GM18508 (cell line): ENCODE measurements around the gene PLEKHM3.
"Not testable (repeated sequence)": the region's sequence is repeated elsewhere in the genome, so short reads cannot be mapped to it uniquely, and the experiment has no call there.

ENCODE experiments used
- ATAC-seq: cut with Tn5 transposase; IDR thresholded peaks from one replicate; pipeline ENCODE4 v1.9.1; 2021; ENCODE audit warnings: moderate number of reproducible peaks; ENCODE audit not compliant: insufficient read depth, unreplicated experiment

The PLEKHM3 gene

GRCh38 chr2:207929923-207930322 lies 95.4 kb downstream of the PLEKHM3 start:
- ATAC-seq, result no peak

GRCh38 chr2:207928079-207928478 lies 97.2 kb downstream of the PLEKHM3 start:
- no peak for ATAC-seq

DNA sequence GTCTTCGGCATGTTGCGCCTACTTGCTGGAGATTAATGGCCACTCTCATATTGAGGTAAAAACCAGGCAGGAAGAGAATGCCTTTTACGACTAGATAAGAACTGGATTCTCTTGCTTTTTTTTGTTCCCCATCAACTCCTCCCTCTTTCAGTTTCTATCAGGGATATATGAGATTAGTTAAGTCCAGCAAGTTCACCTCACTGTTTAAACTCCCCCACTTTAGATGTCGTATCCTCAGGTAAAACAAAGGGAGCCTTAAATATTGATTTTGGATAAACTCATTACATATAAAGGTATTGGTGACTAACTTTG lies 98.4 kb downstream of the PLEKHM3 start:
- no peak for ATAC-seq

- ATAC-seq, result no peak
These were observed 99.0 kb downstream of the PLEKHM3 start for GRCh38 chr2:207926133-207926988.

DNA sequence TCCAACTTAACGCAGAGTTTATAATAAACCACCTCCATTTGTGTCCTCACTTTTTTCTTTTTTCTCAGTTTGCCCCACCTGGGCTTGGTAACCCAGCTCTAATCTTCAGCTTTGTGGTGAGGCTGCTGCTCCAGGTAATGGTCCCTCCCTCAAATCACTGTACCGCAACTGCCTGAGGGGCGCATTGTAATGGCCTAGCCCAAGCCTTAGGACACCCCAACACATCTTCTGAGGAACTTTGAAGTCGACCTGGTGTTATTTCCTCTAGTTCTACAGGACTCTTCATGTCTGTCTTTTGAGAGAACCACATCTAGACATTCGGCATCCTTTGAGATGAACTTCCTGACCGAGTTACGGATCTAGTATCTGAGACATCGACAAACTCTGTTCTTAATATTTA lies 99.7 kb downstream of the PLEKHM3 start:
- ATAC-seq, result no peak

GRCh38 chr2:207921606-207922005 lies 103.7 kb downstream of the PLEKHM3 start:
- no peak for ATAC-seq

GRCh38 chr2:207920721-207921120 lies 104.6 kb downstream of the PLEKHM3 start:
- no peak for ATAC-seq

- no peak for ATAC-seq
These were observed 105.0 kb downstream of the PLEKHM3 start for GRCh38 chr2:207920321-207920720.

- no peak for ATAC-seq
These were observed 106.0 kb downstream of the PLEKHM3 start for GRCh38 chr2:207919164-207919919.

DNA sequence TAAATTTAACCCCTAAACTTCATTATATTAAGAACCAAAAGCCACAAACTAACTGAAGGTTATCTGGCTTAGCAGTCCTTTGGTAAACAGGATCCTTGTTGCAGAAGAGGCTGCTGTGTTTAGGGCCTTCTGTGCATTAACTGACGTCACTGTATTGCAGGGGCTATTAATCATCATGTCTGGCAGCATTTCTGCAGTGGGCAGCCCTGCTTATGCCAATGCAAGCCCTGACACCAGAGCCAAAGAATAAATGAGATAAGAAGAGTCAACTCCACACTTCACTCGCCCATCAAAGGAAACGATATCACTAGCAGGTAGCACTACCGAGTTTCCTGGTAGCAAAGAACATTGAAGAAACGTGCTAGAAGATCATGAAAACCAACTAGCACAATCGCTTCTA lies 110.6 kb downstream of the PLEKHM3 start:
- no peak for ATAC-seq

DNA sequence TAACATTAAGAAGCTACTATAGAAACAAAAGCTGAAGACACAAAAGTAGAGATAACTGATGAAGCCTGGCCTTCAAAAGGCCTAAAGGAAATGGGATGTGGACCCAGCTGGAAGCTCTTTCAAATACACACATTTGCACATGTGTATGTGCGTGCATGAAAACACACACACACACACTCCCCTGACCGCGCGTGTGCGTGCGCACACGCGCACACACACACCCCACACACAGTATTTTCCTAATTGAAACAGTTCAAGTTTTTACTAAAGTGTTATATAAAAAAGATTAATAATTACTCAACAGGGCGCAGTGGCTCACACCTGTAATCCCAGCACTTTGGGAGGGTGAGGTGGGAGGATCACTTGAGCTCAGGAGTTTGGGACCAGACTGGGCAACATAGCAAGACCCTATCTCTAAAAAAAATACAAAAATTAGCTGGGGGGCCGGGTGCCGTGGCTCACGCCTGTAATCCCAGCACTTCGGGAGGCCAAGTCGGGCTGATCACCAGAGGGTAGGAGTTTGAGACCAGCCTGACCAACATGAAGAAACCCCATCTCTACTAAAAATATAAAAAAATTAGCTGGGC lies 111.5 kb downstream of the PLEKHM3 start:
- no peak for ATAC-seq

GRCh38 chr2:207911856-207912255 lies 113.5 kb downstream of the PLEKHM3 start:
- ATAC-seq, result no peak

DNA sequence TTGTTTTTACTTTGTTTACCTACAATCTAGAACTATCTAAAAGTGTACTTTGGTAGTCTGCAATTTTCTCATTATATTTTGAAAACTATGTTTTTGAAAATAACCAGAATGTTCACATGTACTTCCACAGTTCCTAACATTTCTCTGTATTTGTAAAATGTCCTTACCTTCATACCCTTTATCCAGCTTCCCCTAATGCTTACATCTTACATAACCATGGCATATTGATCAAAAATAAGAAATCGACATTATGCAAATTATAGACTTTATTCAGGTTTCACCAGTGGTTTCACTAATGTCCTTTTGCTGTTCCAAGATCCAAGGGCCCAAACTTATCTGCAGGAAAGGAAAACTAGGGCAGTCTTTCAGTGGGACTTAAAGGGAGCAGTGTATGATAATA lies 114.1 kb downstream of the PLEKHM3 start:
- no peak for ATAC-seq

DNA sequence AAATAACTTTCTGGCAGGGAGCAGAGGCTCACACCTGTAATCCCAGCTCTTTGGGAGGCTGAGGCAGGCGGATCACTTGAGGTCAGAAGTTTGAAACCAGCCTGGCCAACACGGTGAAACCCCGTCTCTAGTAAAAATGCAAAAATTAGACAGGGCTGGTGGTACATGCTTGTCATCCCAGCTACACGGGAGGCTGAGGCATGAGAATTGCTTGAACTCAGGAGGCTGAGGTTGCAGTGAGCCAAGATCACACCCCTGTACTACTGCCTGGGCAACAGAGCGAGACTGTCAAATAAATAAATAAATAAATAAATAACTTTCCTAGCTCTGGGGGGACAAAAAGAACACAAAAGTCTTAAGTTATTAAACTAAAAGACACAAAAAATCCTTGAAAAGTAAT lies 118.8 kb downstream of the PLEKHM3 start:
- not testable (repeated sequence) for ATAC-seq

DNA sequence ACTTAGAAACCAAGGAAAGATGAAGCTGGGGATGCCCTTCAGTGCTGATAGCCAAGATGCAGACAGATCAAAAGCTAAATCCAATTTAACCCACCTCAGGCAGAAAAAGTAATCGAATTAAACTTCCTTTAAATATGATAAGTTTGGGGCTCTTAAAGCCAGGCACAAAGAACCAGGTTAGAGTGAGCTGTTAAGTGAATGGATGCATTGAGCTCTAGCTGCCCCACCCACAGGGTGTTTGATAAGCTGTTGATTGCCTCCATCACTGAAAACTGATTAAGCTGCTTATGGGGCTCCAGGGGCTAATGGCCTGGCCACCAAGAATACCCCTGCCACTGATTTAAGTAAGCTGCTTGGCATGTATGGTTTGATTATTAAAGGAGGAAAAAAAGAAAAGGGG lies 119.8 kb downstream of the PLEKHM3 start:
- ATAC-seq, result no peak

- no peak for ATAC-seq
These were observed 122.1 kb downstream of the PLEKHM3 start for GRCh38 chr2:207903236-207903635.

DNA sequence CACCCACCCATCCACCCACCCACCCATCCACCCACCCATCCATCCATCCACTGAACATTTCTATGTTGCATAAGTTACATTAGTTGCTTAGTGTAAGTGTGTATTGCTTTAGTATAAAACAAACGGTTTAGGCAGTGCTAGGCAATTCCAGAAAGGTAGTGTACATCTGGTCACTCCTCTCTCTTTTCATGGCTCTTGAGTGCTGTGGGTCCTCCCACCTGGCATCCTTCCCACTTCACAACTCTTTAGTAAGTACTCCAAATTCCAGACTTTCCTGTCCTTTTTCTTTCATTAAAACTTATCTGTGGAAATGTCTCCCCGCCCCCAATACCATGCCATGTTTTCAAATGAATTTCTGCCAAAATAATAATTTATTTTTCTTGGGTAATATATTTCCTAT lies 122.5 kb downstream of the PLEKHM3 start:
- ATAC-seq, result no peak

- ATAC-seq, result no peak
These were observed 123.5 kb downstream of the PLEKHM3 start for GRCh38 chr2:207901829-207902228.

DNA sequence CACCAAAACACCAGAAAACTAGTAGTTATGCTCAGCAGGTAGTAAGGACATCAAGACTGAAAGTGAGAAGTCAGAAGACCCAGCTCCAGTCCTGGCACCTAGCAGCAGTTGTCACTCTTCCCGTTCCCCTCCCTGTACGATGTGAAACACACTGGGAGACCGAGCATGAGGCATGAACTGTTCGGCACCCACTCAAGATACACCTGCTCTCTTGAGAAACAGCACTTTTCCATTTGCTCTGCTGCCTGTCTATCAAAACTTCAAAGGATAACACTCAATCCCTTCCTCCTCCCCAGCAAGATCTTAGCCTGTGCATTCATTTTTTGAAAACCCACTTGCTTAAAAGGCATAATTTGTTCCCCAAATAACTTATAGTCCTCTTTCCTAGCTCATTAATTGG lies 123.9 kb downstream of the PLEKHM3 start:
- no peak for ATAC-seq

DNA sequence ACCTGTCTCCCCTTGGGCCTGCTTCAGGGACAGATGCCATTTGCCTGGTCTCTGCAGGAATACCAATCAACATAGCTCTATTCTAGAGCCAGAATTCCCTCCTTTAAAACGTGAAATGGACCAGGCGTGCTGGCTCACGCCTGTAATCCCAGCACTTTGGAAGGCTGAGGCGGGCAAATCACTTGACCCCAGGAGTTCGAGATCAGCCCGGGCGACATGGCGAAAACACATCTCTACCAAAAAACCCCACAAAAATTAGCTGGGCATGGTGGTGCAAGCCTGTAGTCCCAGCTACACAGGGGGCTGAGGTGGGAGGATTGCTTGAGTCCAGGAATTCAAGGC lies 127.0 kb downstream of the PLEKHM3 start:
- no peak for ATAC-seq

- ATAC-seq, result no peak
These were observed 127.6 kb downstream of the PLEKHM3 start for GRCh38 chr2:207897541-207898353.
